Chondrocyte (in vitro differentiated cells): ENCODE measurements around the gene STT3B. TPM values are rescaled to one million over a fixed set of nuclear protein-coding genes. Genes with fewer than 3 reads are reported as not detected.

Experiments used
- DNase-seq: peaks from one replicate; pipeline ENCODE4 v3.0.0; 2021; ENCODE audit warnings: mixed read lengths, low spot score
- H3K27ac Mint-ChIP-seq: one replicate; pipeline ENCODE4 v1.8.0; 2021; ENCODE audit warnings: mild to moderate bottlenecking, moderate library complexity, mixed read lengths; ENCODE audit not compliant: unreplicated experiment
- H3K27me3 Mint-ChIP-seq: 2 replicates; pipeline ENCODE4 v1.8.0; 2021; ENCODE audit warnings: low read depth, mixed read lengths
- H3K36me3 Mint-ChIP-seq: 2 replicates; pipeline ENCODE4 v1.8.0; 2021; ENCODE audit warnings: low read depth, mixed read lengths
- H3K4me1 Mint-ChIP-seq: 2 replicates; pipeline ENCODE4 v1.8.0; 2021; ENCODE audit warnings: low read depth, mild to moderate bottlenecking, mixed read lengths
- H3K4me3 Mint-ChIP-seq: one replicate; pipeline ENCODE4 v1.8.0; 2021; ENCODE audit warnings: mild to moderate bottlenecking, moderate library complexity, mixed read lengths; ENCODE audit not compliant: unreplicated experiment
- H3K9me3 Mint-ChIP-seq: 2 replicates; pipeline ENCODE4 v1.8.0; 2021; ENCODE audit warnings: low read depth, mixed read lengths
- CTCF ChIP-seq: fragments of 200-600 bp; sonication (generic); IDR thresholded peaks from 2 replicates; pipeline ENCODE4 v1.5.0; 2021; ENCODE audit warnings: antibody characterized with exemption, mild to moderate bottlenecking, moderate library complexity
- total RNA-seq: library from RNA; stranded (reverse); gene quantifications from 3 replicates; pipeline ENCODE4 v1.2.1, GENCODE V29; 2021

The STT3B gene
- total RNA-seq, 1 donor from 2014 or later = 118 TPM

GRCh38 chr3:31533169-31534064 is 692 bp downstream of the STT3B start:
- no peaks in the 10 kb centered on the region for H3K27me3 Mint-ChIP-seq
- peak; percentile 74 for TF ChIP-seq CTCF
- no peak for DNase-seq
- H3K4me3 Mint-ChIP-seq = peak overlapping the region; percentile 92
- peaks cover 27% of the 10 kb centered on the region for H3K4me1 Mint-ChIP-seq
- peak overlapping the region; percentile 85 for H3K27ac Mint-ChIP-seq
- H3K9me3 Mint-ChIP-seq = no peaks in the 10 kb centered on the region
- H3K36me3 Mint-ChIP-seq = no peaks in the 10 kb centered on the region

- no peak for DNase-seq
- no peaks in the 10 kb centered on the region for H3K36me3 Mint-ChIP-seq
- H3K27me3 Mint-ChIP-seq = no peaks in the 10 kb centered on the region
- peak overlapping the region; percentile 92 for H3K4me3 Mint-ChIP-seq
- no peak for TF ChIP-seq CTCF
- peaks cover 32% of the 10 kb centered on the region for H3K4me1 Mint-ChIP-seq
- H3K27ac Mint-ChIP-seq = peak overlapping the region; percentile 85
- no peaks in the 10 kb centered on the region for H3K9me3 Mint-ChIP-seq
Observed at GRCh38 chr3:31534065-31534425, 1.3 kb downstream of the STT3B start.

GRCh38 chr3:31536497-31536896 is 3.8 kb downstream of the STT3B start:
- no peaks in the 10 kb centered on the region for H3K36me3 Mint-ChIP-seq
- no peaks in the 10 kb centered on the region for H3K9me3 Mint-ChIP-seq
- no peak overlapping the region for H3K27ac Mint-ChIP-seq
- H3K4me1 Mint-ChIP-seq = peaks cover 38% of the 10 kb centered on the region
- no peak for DNase-seq
- peak overlapping the region; percentile 25 for H3K4me3 Mint-ChIP-seq
- TF ChIP-seq CTCF = no peak
- no peaks in the 10 kb centered on the region for H3K27me3 Mint-ChIP-seq

- no peak for TF ChIP-seq CTCF
- Mint-ChIP-seq H3K36me3 (no peaks in the 10 kb centered on the region), H3K27ac (no peak overlapping the region), H3K4me1 (peaks cover 41% of the 10 kb centered on the region), H3K27me3 (no peaks in the 10 kb centered on the region), H3K9me3 (no peaks in the 10 kb centered on the region), H3K4me3 (no peak overlapping the region)
- DNase-seq = no peak
Observed at GRCh38 chr3:31538801-31539200, 6.1 kb downstream of the STT3B start.

GRCh38 chr3:31539275-31539674 is 6.5 kb downstream of the STT3B start:
- no peak overlapping the region for H3K27ac Mint-ChIP-seq
- DNase-seq = no peak
- no peaks in the 10 kb centered on the region for H3K27me3 Mint-ChIP-seq
- no peak for TF ChIP-seq CTCF
- no peaks in the 10 kb centered on the region for H3K36me3 Mint-ChIP-seq
- no peaks in the 10 kb centered on the region for H3K9me3 Mint-ChIP-seq
- peaks cover 41% of the 10 kb centered on the region for H3K4me1 Mint-ChIP-seq
- H3K4me3 Mint-ChIP-seq = no peak overlapping the region
